CD4-positive, alpha-beta T cell treated with Interferon gamma for 1 hour (primary cell): ENCODE measurements around the gene ADSL.
"Not testable (repeated sequence)": the region's sequence is repeated elsewhere in the genome, so short reads cannot be mapped to it uniquely, and the experiment has no call there.

Source experiments
- DNase-seq: peaks from one replicate; pipeline ENCODE4 v3.0.0-alpha.2; 2020

Gene ADSL

GRCh38 chr22:40376149-40376548, 29.8 kb downstream of the ADSL start:
- no peak for DNase-seq

- no peak for DNase-seq
Observed at GRCh38 chr22:40377931-40378330, 31.6 kb downstream of the ADSL start.

- DNase-seq, result not testable (repeated sequence)
Observed at GRCh38 chr22:40378448-40378847, 32.1 kb downstream of the ADSL start.

- DNase-seq, result no peak
Observed at GRCh38 chr22:40381461-40381860, 35.2 kb downstream of the ADSL start.

GRCh38 chr22:40383905-40384304, 37.6 kb downstream of the ADSL start:
- no peak for DNase-seq

GRCh38 chr22:40385036-40385782, 38.9 kb downstream of the ADSL start:
- peak; percentile 41 for DNase-seq

- no peak for DNase-seq
Observed at GRCh38 chr22:40387746-40388145, 41.4 kb downstream of the ADSL start.

GRCh38 chr22:40388231-40388630, 41.9 kb downstream of the ADSL start:
- DNase-seq, result no peak

- DNase-seq, result no peak
Observed at GRCh38 chr22:40391417-40391816, 45.1 kb downstream of the ADSL start.

GRCh38 chr22:40392618-40393017, 46.3 kb downstream of the ADSL start:
- DNase-seq, result no peak

GRCh38 chr22:40394607-40395006, 48.3 kb downstream of the ADSL start:
- DNase-seq, result no peak

- DNase-seq, result no peak
Observed at GRCh38 chr22:40395607-40396006, 49.3 kb downstream of the ADSL start.

- DNase-seq, result no peak
Observed at GRCh38 chr22:40396882-40397281, 50.6 kb downstream of the ADSL start.

- DNase-seq, result no peak
Observed at GRCh38 chr22:40397396-40397795, 51.1 kb downstream of the ADSL start.

- DNase-seq, result no peak
Observed at GRCh38 chr22:40399621-40400020, 53.3 kb downstream of the ADSL start.

- DNase-seq, result peak; percentile 70
Observed at GRCh38 chr22:40400159-40400558, 53.9 kb downstream of the ADSL start.

- DNase-seq, result peak; percentile 50
Observed at GRCh38 chr22:40401532-40401931, 55.2 kb downstream of the ADSL start.

- no peak for DNase-seq
Observed at GRCh38 chr22:40401981-40402406, 55.7 kb downstream of the ADSL start.

GRCh38 chr22:40403141-40403540, 56.8 kb downstream of the ADSL start:
- no peak for DNase-seq

- DNase-seq, result no peak
Observed at GRCh38 chr22:40403651-40404050, 57.4 kb downstream of the ADSL start.

GRCh38 chr22:40404251-40405177, 58.2 kb downstream of the ADSL start:
- DNase-seq, result no peak

- DNase-seq, result no peak
Observed at GRCh38 chr22:40405178-40406062, 59.1 kb downstream of the ADSL start.
